HG03064 (cell line): Measurements from ENCODE around the gene CNNM1.
A peak's percentile ranks its signal among the peaks of the same experiment; 100 is the strongest.

ENCODE experiments used
- ATAC-seq: cut with Tn5 transposase; IDR thresholded peaks from one replicate; pipeline ENCODE4 v1.9.1; 2021; ENCODE audit warnings: low read depth; ENCODE audit not compliant: unreplicated experiment

CNNM1 gene

DNA sequence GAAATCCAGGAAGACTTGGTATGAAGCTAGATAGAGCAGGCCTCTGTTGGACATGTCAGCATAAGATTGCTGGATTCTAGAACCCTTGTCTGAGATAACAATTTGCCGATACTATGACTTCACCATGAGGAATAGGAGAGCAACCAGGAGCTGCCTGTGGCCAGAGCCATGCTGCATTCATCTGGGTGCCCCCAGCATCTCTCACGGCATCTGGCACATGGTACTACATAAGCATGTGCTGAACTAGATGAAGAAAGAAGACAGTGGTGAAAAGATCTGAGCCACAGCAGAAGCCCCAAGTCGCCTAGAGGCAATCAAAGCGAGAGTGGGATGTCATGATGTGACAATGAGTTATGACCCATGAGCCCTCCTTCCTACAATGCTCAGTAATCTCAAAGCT lies 81.7 kb downstream of the CNNM1 start:
- no peak for ATAC-seq

DNA sequence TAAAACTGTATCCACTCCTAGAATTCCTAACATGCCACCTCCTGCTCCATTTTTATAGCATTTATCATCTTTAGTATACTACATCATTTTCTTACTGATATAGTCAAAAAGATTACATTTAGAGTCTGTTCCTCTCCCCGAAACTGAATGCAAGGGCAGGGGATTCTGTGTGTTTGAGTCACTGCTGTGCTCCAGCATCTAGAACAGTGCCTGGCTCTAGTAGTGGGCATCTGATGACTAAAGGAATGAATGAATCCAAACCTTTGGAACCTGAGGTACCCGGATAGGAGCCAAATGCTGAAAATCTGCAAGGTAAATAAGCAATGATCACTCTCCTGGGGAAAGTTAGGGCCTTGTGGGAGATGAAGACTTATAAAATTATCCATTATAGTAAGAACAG lies 82.4 kb downstream of the CNNM1 start:
- no peak for ATAC-seq

GRCh38 chr10:99412099-99412498 lies 82.9 kb downstream of the CNNM1 start:
- ATAC-seq: no peak

DNA sequence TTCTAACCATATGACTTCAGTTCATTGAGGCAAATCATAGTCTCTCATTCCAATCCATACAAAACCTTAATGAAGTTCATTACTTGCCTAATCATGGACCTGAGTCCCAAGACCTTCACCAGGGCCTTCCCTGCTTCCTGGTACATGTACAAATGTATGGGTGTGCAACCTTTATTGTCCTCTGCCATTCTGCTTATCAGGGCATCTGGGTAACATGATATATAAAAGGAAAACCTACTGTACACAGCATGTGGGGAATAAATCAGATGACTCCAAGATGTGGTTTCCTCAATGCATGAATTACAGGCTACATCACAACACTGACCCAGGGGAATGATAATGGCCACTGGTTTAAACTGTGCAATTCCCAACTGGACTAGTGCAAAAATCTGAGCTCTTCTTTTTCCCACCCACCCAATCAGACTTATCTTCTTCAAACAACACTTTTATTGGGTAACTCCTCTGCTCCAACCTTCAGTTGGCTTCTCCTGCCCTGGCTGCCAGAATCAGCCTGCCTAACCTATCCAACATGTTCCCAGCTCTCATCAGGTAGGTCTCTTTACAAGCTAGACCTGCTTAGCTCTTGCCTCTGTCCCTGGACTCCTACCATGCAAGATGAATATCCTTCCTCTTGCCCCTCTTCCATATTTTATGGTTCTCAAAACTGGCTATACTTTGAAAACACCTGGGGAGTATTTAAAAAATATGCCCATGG lies 89.9 kb downstream of the CNNM1 start:
- no peak for ATAC-seq

GRCh38 chr10:99419688-99420087 lies 90.5 kb downstream of the CNNM1 start:
- no peak for ATAC-seq

GRCh38 chr10:99421233-99421739 lies 92.1 kb downstream of the CNNM1 start:
- ATAC-seq: no peak

DNA sequence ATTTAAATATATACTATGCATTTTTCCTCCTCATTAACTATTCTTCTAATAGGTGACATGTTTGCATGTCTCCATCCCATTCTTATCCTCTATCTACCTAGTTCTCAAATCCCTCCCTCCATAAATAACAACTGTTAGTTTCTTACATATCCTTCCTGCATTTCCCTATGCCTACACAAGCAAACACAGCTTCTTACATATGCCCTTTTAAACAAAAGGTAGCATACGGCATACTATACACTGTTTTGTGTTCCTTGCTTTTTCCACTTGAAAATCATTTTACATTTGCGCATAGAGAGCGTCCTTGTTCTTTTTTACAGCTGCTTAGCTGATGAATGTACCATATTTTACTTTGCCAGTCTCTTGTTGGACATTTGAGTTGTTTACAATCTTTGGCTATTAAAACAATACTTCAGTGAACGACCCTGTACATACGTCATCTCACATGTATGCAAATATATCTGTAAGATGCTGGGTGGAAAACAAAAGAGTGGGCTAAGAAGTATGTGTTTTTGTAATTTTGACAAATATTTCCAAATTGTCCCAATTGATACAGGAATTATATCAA lies 93.5 kb downstream of the CNNM1 start:
- ATAC-seq: no peak

GRCh38 chr10:99424656-99425055 lies 95.5 kb downstream of the CNNM1 start:
- no peak for ATAC-seq

DNA sequence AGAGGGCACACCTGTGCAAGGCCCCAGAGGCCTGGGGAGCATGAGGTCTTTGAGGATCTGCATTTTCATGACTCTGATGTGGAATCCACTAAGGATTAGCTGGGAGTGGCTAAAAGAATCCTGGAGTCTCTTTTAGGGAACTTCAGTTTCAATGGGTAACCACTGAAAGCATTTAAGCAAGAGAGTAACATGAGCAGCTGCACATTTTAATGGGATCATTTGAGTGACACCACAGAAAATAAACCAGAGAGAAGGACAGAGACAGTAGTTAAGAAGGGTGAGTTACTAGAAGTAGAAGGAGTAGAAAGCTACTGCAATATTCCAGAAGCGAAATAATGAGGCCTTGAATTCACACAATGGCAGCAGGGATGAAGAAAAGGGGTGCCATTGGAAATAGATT lies 96.0 kb downstream of the CNNM1 start:
- ATAC-seq: no peak

- ATAC-seq: no peak
These were observed 97.5 kb downstream of the CNNM1 start for GRCh38 chr10:99426689-99427088.

DNA sequence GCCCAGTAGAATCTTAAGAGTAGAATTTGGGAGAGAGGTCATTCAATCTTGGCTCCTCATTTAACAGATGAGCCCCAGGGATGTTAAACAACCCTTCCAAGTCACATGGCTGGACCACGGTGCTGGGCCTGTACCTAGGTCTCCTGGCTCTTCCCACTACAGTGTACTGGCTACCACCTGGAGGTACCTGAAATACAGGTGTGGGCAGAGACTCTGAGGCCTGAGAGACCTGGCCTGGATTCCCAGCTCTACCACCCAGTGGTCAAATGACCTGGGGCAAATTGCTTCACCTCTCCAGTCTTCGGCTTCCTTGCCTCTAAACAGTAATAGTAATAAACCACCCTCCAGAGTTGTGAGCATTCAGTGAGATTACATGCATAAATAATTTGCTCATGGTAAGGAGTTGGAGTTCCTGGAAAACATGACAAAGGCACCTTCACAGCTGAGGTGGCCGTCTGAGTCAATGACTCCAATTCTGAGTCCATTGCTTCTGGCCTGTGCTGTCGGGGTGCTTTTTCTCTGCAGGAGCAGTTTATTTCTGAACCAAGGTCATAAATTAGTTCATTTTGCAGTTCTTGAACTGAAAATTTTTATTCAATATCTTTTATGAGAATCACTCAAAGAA lies 98.5 kb downstream of the CNNM1 start:
- no peak for ATAC-seq

DNA sequence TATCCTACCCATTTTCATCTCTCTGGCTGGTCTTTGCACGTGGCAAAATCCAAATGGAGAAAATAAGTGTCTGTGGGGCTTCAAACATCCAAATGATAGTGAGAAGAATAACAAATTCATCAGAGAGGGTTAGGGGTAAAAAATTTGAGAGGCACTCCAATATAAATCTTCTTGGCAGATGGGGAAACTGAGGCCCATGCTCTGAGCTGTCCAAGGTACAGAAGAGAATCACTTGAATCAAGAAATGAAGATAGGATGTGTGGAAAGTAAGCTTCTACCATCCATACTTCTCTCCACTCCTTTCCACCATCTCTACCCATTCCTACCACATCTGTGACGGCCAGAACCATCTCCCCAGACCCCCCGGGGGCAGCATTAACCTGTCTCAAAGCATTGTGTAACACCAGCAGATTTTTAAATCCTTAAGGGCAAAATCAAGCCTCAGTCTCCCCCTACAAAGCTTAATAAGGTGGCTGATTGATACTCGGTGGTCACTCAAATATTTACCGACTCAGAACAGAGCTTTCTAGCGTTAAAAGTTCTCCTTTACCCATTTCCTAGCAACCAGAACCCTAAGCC lies 100.5 kb downstream of the CNNM1 start:
- ATAC-seq: no peak

DNA sequence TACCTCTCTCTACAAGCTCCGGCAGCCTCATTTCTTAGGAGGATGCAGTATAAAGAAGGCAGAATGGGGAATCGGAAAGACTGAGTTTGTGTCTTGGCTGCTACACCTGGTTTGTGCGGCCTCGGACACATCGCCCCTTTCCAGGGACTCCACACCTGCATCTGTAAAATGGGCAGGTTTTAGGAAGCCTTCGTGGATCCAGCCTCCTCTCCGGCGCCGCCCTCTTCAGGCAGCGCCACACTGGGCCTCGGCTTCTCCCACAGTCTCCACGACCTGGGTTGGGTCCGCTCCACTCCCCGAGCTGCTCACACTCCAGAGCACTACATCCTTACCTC lies 100.9 kb downstream of the CNNM1 start:
- peak; percentile 3 for ATAC-seq

GRCh38 chr10:99430451-99431189 lies 101.5 kb downstream of the CNNM1 start, which contains the start of gene GOT1:
TSS of gene GOT1 (minus strand) at chr10:99430624. CDS start at chr10:99430565, 59 bp downstream.
- ATAC-seq: peak; percentile 96

DNA sequence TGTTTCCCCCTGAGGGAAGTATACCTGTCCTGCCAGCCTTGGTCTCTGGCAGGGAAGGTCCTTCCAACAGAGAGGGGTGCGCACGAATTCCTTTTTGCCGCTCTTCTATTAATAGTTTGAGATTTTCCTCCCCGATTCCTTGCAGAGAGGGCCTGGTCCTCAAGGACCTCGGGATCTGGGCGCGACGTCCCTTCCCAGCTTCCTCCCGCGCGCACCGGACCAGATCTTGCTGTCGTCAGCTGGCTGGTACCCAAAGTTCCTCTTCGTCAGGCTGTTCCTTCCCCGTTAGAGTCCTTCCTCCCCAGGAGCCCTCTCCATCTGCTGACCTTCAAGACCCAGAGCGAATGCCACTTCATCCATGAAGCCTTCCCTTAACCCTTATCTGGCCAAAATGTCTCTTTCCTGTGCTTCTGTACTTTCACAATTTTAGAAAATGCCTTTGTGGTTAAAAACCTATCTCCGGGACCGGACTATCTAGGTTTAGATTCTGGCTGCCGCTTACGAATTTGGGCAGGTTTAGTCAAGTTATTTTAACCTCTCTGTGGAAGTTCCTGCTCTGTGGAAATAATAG lies 102.1 kb downstream of the CNNM1 start:
- ATAC-seq: peak; percentile 7

- ATAC-seq: no peak
These were observed 102.9 kb downstream of the CNNM1 start for GRCh38 chr10:99432047-99432446.

- no peak for ATAC-seq
These were observed 103.7 kb downstream of the CNNM1 start for GRCh38 chr10:99432881-99433280.

GRCh38 chr10:99433378-99434020 lies 104.3 kb downstream of the CNNM1 start:
- no peak for ATAC-seq

- ATAC-seq: peak; percentile 49
These were observed 107.0 kb downstream of the CNNM1 start for GRCh38 chr10:99435986-99436638.

- no peak for ATAC-seq
These were observed 109.7 kb downstream of the CNNM1 start for GRCh38 chr10:99438890-99439289.
